HEK293 (cell line): ENCODE data around the gene DCAKD.

Experiments
- CTCF ChIA-PET: fragments of 350-600 bp; formaldehyde crosslinking; extraction: SDS; loops from one replicate; lab custom pipeline; 2021; ENCODE audit warnings: antibody characterized with exemption; lab: Yijun Ruan, JAX
- POLR2A ChIA-PET: fragments of 300-600 bp; formaldehyde crosslinking; extraction: SDS; loops from one replicate; lab custom pipeline; 2020; ENCODE audit warnings: antibody characterized with exemption, inconsistent platforms; lab: Yijun Ruan, JAX
- H3K27ac ChIP-seq: fragments of 200-500 bp; sonication (Bioruptor generic); 2 replicates; pipeline ENCODE4 v1.5.1; 2014; ENCODE audit warnings: low read depth, low read length, control low read depth, inconsistent platforms; ENCODE audit errors: extremely low read depth
- H3K36me3 ChIP-seq, 2 experiments: fragments of 200-500 bp in 1 of 2; sonication (Bioruptor generic) in 1 of 2; 1 replicate in 1 of 2; 2 replicates in 1 of 2; pipeline ENCODE4 v1.5.1; 2014 to 2017; ENCODE audit warnings: inconsistent platforms in 2 of 2, low read length in 2 of 2; ENCODE audit not compliant: control insufficient read depth in 2 of 2, insufficient read depth in 1 of 2
- H3K4me1 ChIP-seq: fragments of 200-500 bp; sonication (Bioruptor generic); 2 replicates; pipeline ENCODE4 v1.5.1; 2014; ENCODE audit warnings: mild to moderate bottlenecking, low read length, inconsistent platforms; ENCODE audit not compliant: control insufficient read depth, insufficient read depth
- H3K4me3 ChIP-seq: 2 replicates; pipeline ENCODE4 v1.5.1; 2011; ENCODE audit warnings: low read depth, mild to moderate bottlenecking, control low read depth, low read length, moderate library complexity
- H3K9me3 ChIP-seq: fragments of 200-500 bp; sonication (Bioruptor generic); 2 replicates; pipeline ENCODE4 v1.5.1; 2014; ENCODE audit warnings: low read depth, low read length, inconsistent platforms; ENCODE audit not compliant: control insufficient read depth, insufficient read depth
- BCL6B ChIP-seq: fragments of 450-650 bp; formaldehyde crosslinking; IDR thresholded peaks from 2 replicates; pipeline ENCODE4 v1.5.1; 2017; ENCODE audit warnings: missing biosample characterization, missing genetic modification characterization
- EGR2 ChIP-seq: fragments of 450-650 bp; formaldehyde crosslinking; IDR thresholded peaks from 2 replicates; pipeline ENCODE4 v1.5.1; 2016; ENCODE audit warnings: low read depth, missing biosample characterization, missing genetic modification characterization
- GLI4 ChIP-seq: fragments of 450-650 bp; formaldehyde crosslinking; IDR thresholded peaks from 2 replicates; pipeline ENCODE4 v1.5.1; 2016; ENCODE audit warnings: missing biosample characterization, missing genetic modification characterization
- HOXC10 ChIP-seq: sonication (generic); formaldehyde crosslinking; IDR thresholded peaks from 2 replicates; pipeline ENCODE4 v1.8.1; 2023; ENCODE audit warnings: mild to moderate bottlenecking, missing genetic modification reagents
- MZF1 ChIP-seq: fragments of 450-650 bp; formaldehyde crosslinking; IDR thresholded peaks from 2 replicates; pipeline ENCODE4 v1.5.1; 2017; ENCODE audit warnings: missing biosample characterization, missing genetic modification characterization, borderline replicate concordance
- PRDM6 ChIP-seq: fragments of 450-650 bp; formaldehyde crosslinking; IDR thresholded peaks from 2 replicates; pipeline ENCODE4 v1.5.1; 2017; ENCODE audit warnings: missing biosample characterization, missing genetic modification characterization
- SP3 ChIP-seq: fragments of 450-650 bp; formaldehyde crosslinking; IDR thresholded peaks from 2 replicates; pipeline ENCODE4 v1.5.1; 2016; ENCODE audit warnings: missing biosample characterization, missing genetic modification characterization
- ZBTB44 ChIP-seq: fragments of 450-650 bp; IDR thresholded peaks from 2 replicates; pipeline ENCODE4 v1.5.1; 2018; ENCODE audit warnings: missing biosample characterization, mild to moderate bottlenecking, missing genetic modification characterization
- ZBTB49 ChIP-seq: fragments of 450-650 bp; formaldehyde crosslinking; IDR thresholded peaks from 2 replicates; pipeline ENCODE4 v1.5.1; 2016; ENCODE audit warnings: missing biosample characterization, missing genetic modification characterization, low read depth
- ZFHX2 ChIP-seq: fragments of 450-650 bp; formaldehyde crosslinking; conservative IDR thresholded peaks from 2 replicates; pipeline ENCODE4 v1.5.1; 2016; ENCODE audit warnings: missing biosample characterization, missing genetic modification characterization
- ZFP3 ChIP-seq: fragments of 450-650 bp; formaldehyde crosslinking; IDR thresholded peaks from 2 replicates; pipeline ENCODE4 v1.5.1; 2016; ENCODE audit warnings: low read depth, missing biosample characterization, missing genetic modification characterization
- ZNF16 ChIP-seq: fragments of 450-650 bp; formaldehyde crosslinking; IDR thresholded peaks from 2 replicates; pipeline ENCODE4 v1.5.1; 2016; ENCODE audit warnings: low read depth, missing biosample characterization, missing genetic modification characterization
- ZNF223 ChIP-seq: fragments of 450-650 bp; formaldehyde crosslinking; IDR thresholded peaks from 2 replicates; pipeline ENCODE4 v1.5.1; 2016; ENCODE audit warnings: missing biosample characterization, missing genetic modification characterization
- ZNF266 ChIP-seq: fragments of 450-650 bp; formaldehyde crosslinking; IDR thresholded peaks from 2 replicates; pipeline ENCODE4 v1.5.1; 2016; ENCODE audit warnings: missing biosample characterization, missing genetic modification characterization, low read depth
- ZNF335 ChIP-seq: fragments of 450-650 bp; formaldehyde crosslinking; conservative IDR thresholded peaks from 2 replicates; pipeline ENCODE4 v1.5.1; 2016; ENCODE audit warnings: missing biosample characterization, missing genetic modification characterization
- ZNF48 ChIP-seq: fragments of 450-650 bp; formaldehyde crosslinking; IDR thresholded peaks from 2 replicates; pipeline ENCODE4 v1.5.1; 2016; ENCODE audit warnings: missing biosample characterization, missing genetic modification characterization
- ZNF561 ChIP-seq: fragments of 450-650 bp; IDR thresholded peaks from 2 replicates; pipeline ENCODE4 v1.5.1; 2018; ENCODE audit warnings: missing biosample characterization, missing genetic modification characterization, borderline replicate concordance
- ZNF600 ChIP-seq: fragments of 450-650 bp; formaldehyde crosslinking; IDR thresholded peaks from 2 replicates; pipeline ENCODE4 v1.5.1; 2016; ENCODE audit warnings: missing biosample characterization, missing genetic modification characterization
- ZNF623 ChIP-seq: fragments of 450-650 bp; formaldehyde crosslinking; IDR thresholded peaks from 2 replicates; pipeline ENCODE4 v1.5.1; 2016; ENCODE audit warnings: missing biosample characterization, missing genetic modification characterization
- ZNF76 ChIP-seq: fragments of 450-650 bp; formaldehyde crosslinking; IDR thresholded peaks from 2 replicates; pipeline ENCODE4; 2016; ENCODE audit warnings: low read depth, missing biosample characterization, missing genetic modification characterization, borderline replicate concordance
- ZNF777 ChIP-seq: fragments of 450-650 bp; formaldehyde crosslinking; IDR thresholded peaks from 2 replicates; pipeline ENCODE4 v1.5.1; 2017; ENCODE audit warnings: missing biosample characterization, missing genetic modification characterization, borderline replicate concordance
- ZNF785 ChIP-seq: fragments of 450-650 bp; formaldehyde crosslinking; IDR thresholded peaks from 2 replicates; pipeline ENCODE4 v1.5.1; 2016; ENCODE audit warnings: missing biosample characterization, missing genetic modification characterization

DCAKD gene

GRCh38 chr17:45043813-45044540 is 7.5 kb downstream of the DCAKD start:
- TF ChIP-seq ZNF561 (tag by site-specific recombination) (no peak), ZNF223 (tag by site-specific recombination) (peak; percentile 69; the same call in 1 of the 2 replicates), ZBTB44 (no peak), EGR2 (tag by site-specific recombination) (peak; percentile 41; the same call in 1 of the 2 replicates), ZNF16 (no peak), ZNF777 (no peak)
- TF ChIP-seq, all 188 proteins: peak for 2
- H3K9me3 ChIP-seq = no peaks in the 10 kb centered on the region
- ChIA-PET CTCF (interaction anchor here (0.7 to 1.0 kb wide), 2 partner anchors 85 to 124 kb away, joined by 3 read pairs; no protein-coding TSS in a partner anchor), POLR2A (interaction anchor here (3.1 kb wide), 1 partner anchor 17 kb away, joined by 11 read pairs; the partner anchor contains the start of gene NMT1)
- H3K4me3 ChIP-seq = no peak overlapping the region
- no peak overlapping the region for H3K27ac ChIP-seq
- peaks cover 0 to 11% of the 10 kb centered on the region in 2 experiments; a peak in 1 of 3 replicates for H3K36me3 ChIP-seq
- peaks cover 14% of the 10 kb centered on the region; the same call in 1 of the 2 replicates for H3K4me1 ChIP-seq

- Histone ChIP-seq H3K4me1 (peaks cover 14% of the 10 kb centered on the region; the same call in 1 of the 2 replicates), H3K4me3 (no peak overlapping the region), H3K36me3 (peaks cover 0 to 13% of the 10 kb centered on the region in 2 experiments; a peak in 1 of 3 replicates), H3K9me3 (no peaks in the 10 kb centered on the region), H3K27ac (no peak overlapping the region)
- ChIA-PET POLR2A (interaction anchor here (3.1 kb wide), 1 partner anchor 19 kb away, joined by 11 read pairs; the partner anchor contains the start of gene NMT1), CTCF (interaction anchor here (0.6 kb wide), 2 partner anchors 139 to 280 kb away, joined by 3 to 6 read pairs; a partner anchor contains a TSS)
- no peak for TF ChIP-seq ZNF266 (tag by site-specific recombination)
- no peak for TF ChIP-seq BCL6B (tag by site-specific recombination)
- TF ChIP-seq ZNF600 = no peak
- no peak for TF ChIP-seq ZNF785
- TF ChIP-seq PRDM6 (tag by site-specific recombination) = no peak
- no peak for TF ChIP-seq ZNF48 (tag by site-specific recombination)
- TF ChIP-seq ZBTB49 (tag by site-specific recombination) = no peak
- TF ChIP-seq ZNF335 (tag by site-specific recombination) = no peak
- TF ChIP-seq GLI4 (tag by site-specific recombination) = no peak
- no peak for TF ChIP-seq MZF1 (tag by site-specific recombination)
- no peak for TF ChIP-seq ZFP3 (tag by site-specific recombination)
- TF ChIP-seq ZNF76 (tag by site-specific recombination) = no peak
- TF ChIP-seq ZNF623 (tag by site-specific recombination) = no peak
- TF ChIP-seq SP3 = no peak
- TF ChIP-seq HOXC10 (CRISPR knock-in tag) = no peak
- no peak for TF ChIP-seq ZFHX2 (tag by site-specific recombination)
Observed at GRCh38 chr17:45042346-45043120, 8.9 kb downstream of the DCAKD start.
